Measurements from ENCODE around the gene FNTB.

DNA sequence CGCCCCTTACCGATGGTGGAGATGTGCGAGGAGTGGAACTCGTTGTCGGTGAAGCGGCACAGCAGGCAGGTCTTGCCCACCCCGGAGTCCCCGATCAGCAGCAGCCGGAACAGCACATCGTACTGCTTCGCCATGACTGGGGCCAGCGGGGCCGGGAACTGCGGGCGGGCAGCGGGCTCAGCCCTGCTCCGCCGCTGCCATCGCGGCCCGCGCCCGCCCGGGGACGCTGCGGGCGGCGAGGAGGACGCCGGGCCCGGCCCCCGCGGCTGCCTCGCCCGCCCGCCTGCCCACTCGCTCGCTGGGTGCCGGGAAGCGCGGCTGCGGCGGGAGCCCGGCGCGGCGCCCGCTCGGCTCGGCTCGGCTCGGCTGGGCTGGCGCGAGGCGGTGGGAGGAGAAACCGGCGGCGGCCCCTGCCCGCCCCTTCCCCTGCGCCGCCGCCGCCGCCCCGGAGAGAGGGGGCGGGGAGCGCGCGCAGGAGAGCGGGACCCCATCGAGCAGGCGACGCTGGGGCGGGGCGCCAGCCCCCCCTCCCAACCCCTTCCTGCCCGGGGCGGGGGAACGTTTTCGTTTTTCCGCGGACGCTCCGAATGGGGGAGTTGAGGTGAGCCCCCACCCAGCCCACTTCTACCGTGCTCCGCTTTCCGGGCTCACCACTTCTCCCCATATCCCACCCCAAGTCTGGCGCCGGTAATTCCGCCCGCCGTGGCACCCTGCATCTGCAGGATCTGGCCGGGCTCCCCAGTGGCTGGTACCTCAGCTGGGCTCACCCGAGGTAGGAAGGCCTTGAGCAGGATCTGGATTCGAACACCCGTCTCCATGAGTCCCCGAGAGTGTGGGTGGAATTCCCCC is 14.5 kb upstream of the FNTB start, which contains the start of gene RAB15:
- TF ChIP-seq, protein P1, sequence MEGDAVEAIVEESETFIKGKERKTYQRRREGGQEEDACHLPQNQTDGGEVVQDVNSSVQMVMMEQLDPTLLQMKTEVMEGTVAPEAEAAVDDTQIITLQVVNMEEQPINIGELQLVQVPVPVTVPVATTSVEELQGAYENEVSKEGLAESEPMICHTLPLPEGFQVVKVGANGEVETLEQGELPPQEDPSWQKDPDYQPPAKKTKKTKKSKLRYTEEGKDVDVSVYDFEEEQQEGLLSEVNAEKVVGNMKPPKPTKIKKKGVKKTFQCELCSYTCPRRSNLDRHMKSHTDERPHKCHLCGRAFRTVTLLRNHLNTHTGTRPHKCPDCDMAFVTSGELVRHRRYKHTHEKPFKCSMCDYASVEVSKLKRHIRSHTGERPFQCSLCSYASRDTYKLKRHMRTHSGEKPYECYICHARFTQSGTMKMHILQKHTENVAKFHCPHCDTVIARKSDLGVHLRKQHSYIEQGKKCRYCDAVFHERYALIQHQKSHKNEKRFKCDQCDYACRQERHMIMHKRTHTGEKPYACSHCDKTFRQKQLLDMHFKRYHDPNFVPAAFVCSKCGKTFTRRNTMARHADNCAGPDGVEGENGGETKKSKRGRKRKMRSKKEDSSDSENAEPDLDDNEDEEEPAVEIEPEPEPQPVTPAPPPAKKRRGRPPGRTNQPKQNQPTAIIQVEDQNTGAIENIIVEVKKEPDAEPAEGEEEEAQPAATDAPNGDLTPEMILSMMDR (conservative IDR thresholded peaks at IDR 0.05; ENCODE audit: low read depth, low read length) = no peak
- no peak for TF ChIP-seq EZH2 (IDR thresholded peaks at IDR 0.05; ENCODE audit: low read length, unreplicated experiment)

All from PC-3 (cell line).